ENCODE measurements around the gene F12. TPM values are rescaled to one million over a fixed set of nuclear protein-coding genes. Genes with fewer than 3 reads are reported as not detected.

The F12 gene
- total and polyA plus RNA-seq, 2 experiments from 2014 or later = 0.43 to 1.8 TPM

DNA sequence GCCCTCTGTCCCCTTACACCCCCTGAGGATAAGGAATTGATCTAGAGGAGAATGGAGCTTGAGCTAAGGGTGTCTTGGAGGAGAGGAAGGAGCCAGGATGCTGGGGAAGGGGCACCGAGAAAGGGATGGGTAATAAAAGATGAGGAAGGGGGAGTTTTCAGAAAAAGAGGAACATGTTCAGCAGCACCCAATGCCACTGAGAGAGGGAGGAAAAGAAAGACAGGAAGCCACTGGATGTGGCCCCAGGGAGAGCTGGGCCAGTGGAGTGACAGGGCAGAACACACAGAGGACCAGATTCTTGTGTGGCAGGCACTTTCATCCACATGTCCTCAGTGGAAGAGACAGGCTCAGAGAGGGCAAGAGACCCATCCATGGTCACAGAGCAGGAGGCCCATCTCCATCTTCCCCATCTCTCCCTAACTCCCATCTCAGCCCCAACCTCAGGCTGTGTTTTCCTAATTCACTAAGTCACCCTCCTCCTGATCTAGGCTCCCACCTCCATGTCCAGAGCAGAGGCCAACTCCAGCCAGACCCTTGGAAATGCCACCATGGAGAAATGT lies 16.1 kb downstream of the F12 start:
- H4K20me1 ChIP-seq (ENCODE audit: insufficient read depth) = no peaks in the 10 kb centered on the region
- DNase-seq = no peak
- no peaks in the 10 kb centered on the region for H3K79me2 ChIP-seq (ENCODE audit: insufficient read depth)
- H3K36me3 ChIP-seq (ENCODE audit: low read depth) = no peaks in the 10 kb centered on the region
- H3K9me2 ChIP-seq (ENCODE audit: insufficient read depth) = no peaks in the 10 kb centered on the region
- H3K9me3 ChIP-seq (ENCODE audit: low read depth) = no peaks in the 10 kb centered on the region
- peaks cover 15% of the 10 kb centered on the region for H3K4me1 ChIP-seq (ENCODE audit: insufficient read depth)
- H3K4me2 ChIP-seq (ENCODE audit: unreplicated experiment) = no peak overlapping the region
- 73 to 96% methylated on average over 1 of the region's 1 CpG for WGBS, 2 experiments (ENCODE audit: low coverage in 1 of 2, low lambda C conversion rate in 2 of 2, missing lambda C conversion rate in 2 of 2)
- in situ Hi-C loops (cut with MboI) = loop anchor here (10.0 kb wide), 1 partner anchor 62 kb away; no protein-coding TSS in a partner anchor
- H3K9ac ChIP-seq = no peak overlapping the region
- H3K27me3 ChIP-seq (replicated peaks; ENCODE audit: insufficient read depth) = 0 out of 2 replicates have a peak, but pooled peaks cover 4% of the 10 kb centered on the region
- no peak overlapping the region for H3K4me3 ChIP-seq
- no peak overlapping the region for H3K27ac ChIP-seq
- TF ChIP-seq EZH2phosphoT487 (IDR thresholded peaks at IDR 0.05; ENCODE audit: insufficient read depth, low read depth) (no peak), EZH2 (IDR thresholded peaks at IDR 0.05; ENCODE audit: insufficient read depth, poor library complexity, severe bottlenecking) (no peak)
- H2AFZ ChIP-seq = no peak overlapping the region
- H3F3A ChIP-seq (ENCODE audit: insufficient read depth) = peaks cover 19% of the 10 kb centered on the region

DNA sequence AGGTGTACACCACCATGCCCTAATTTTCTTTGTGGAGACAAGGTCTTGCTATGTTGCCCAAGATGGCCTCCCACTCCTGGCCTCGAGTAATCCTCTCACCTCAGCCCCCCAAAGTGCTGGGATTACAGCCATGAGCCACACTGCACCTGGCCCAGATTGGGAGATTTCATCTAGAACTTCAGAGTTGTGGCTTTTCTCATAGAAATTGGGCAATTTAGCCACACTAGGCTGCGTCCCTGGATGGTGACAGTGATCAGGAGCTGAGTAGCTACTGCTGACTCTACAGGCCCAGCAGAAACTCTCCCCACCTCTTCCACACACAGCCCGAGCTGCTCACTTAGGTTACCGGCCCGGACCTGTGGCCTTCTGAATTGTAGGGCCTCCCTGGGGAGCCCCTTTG lies 16.6 kb downstream of the F12 start:
- H3F3A ChIP-seq (ENCODE audit: insufficient read depth) = peaks cover 23% of the 10 kb centered on the region
- no peaks in the 10 kb centered on the region for H3K9me2 ChIP-seq (ENCODE audit: insufficient read depth)
- no peak for DNase-seq
- H4K20me1 ChIP-seq (ENCODE audit: insufficient read depth) = no peaks in the 10 kb centered on the region
- TF ChIP-seq EZH2phosphoT487 (IDR thresholded peaks at IDR 0.05; ENCODE audit: insufficient read depth, low read depth) (no peak), EZH2 (IDR thresholded peaks at IDR 0.05; ENCODE audit: insufficient read depth, poor library complexity, severe bottlenecking) (no peak)
- no peak overlapping the region for H3K4me3 ChIP-seq
- no peak overlapping the region for H3K9ac ChIP-seq
- no peak overlapping the region for H3K27ac ChIP-seq
- H2AFZ ChIP-seq = no peak overlapping the region
- no peaks in the 10 kb centered on the region for H3K27me3 ChIP-seq (replicated peaks; ENCODE audit: insufficient read depth)
- 66 to 69% methylated on average over 5 of the region's 5 CpGs for WGBS, 2 experiments (ENCODE audit: low coverage in 1 of 2, low lambda C conversion rate in 2 of 2, missing lambda C conversion rate in 2 of 2)
- no peak overlapping the region for H3K4me2 ChIP-seq (ENCODE audit: unreplicated experiment)
- in situ Hi-C loops (cut with MboI) = loop anchor here (10.0 kb wide), 1 partner anchor 62 kb away; no protein-coding TSS in a partner anchor
- peaks cover 15% of the 10 kb centered on the region for H3K4me1 ChIP-seq (ENCODE audit: insufficient read depth)
- H3K36me3 ChIP-seq (ENCODE audit: low read depth) = no peaks in the 10 kb centered on the region
- no peaks in the 10 kb centered on the region for H3K79me2 ChIP-seq (ENCODE audit: insufficient read depth)
- H3K9me3 ChIP-seq (ENCODE audit: low read depth) = no peaks in the 10 kb centered on the region

DNA sequence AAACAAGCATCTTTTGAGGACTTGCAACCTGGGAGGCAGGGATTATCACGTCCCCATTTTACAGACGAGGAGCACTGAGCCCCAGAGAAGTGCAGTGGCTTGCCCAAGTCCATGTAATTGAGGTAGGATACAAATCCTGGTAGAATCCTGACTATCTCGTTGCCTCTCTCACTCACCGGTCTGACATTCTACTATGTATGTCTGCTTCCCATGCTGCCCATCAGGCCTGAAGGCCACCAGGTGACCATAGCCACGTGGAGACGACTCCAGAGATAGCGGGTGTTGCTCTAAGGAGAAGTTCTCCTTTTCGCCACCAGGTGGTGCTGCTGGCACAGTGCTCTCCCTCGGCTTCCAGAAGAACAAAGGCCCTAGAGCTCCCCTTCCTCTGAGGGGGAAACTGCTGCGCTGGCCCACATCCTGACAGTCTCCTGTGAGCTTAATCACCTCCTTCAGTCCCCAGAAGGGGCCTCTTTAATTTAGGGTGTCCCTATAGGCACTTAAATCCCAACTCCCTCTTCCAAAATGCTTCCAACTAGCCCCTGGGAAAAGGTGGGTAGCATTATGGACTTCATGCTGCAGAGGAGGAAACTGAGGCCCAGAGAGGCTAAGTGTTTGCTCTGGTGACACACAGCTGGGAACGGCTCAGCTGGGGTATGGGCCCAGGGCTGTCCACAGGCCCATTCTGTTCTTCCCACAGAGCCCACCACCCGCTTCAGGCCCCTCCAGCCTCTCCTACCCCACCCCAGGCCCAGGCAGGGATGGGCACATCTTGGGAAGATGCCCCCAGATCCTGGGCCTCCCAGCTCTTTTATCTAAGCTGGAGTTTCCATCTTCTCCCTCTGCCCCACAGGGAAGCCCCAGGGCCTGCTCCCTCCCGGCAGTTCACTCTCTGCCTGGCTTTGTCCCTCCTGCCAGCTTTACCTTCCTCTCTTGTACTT lies 18.7 kb downstream of the F12 start:
- Histone ChIP-seq H3F3A (ENCODE audit: insufficient read depth) (peaks cover 23% of the 10 kb centered on the region), H3K9ac (peak overlapping the region; percentile 62), H3K27ac (peak overlapping the region; percentile 82; the same call in 1 of the 2 replicates), H4K20me1 (ENCODE audit: insufficient read depth) (no peaks in the 10 kb centered on the region), H3K27me3 (replicated peaks; ENCODE audit: insufficient read depth) (no peaks in the 10 kb centered on the region), H3K36me3 (ENCODE audit: low read depth) (no peaks in the 10 kb centered on the region), H2AFZ (no peak overlapping the region), H3K4me2 (ENCODE audit: unreplicated experiment) (no peak overlapping the region), H3K4me3 (no peak overlapping the region), H3K9me3 (ENCODE audit: low read depth) (no peaks in the 10 kb centered on the region), H3K9me2 (ENCODE audit: insufficient read depth) (no peaks in the 10 kb centered on the region), H3K79me2 (ENCODE audit: insufficient read depth) (no peaks in the 10 kb centered on the region), H3K4me1 (ENCODE audit: insufficient read depth) (peaks cover 15% of the 10 kb centered on the region)
- no peak for TF ChIP-seq EZH2phosphoT487 (IDR thresholded peaks at IDR 0.05; ENCODE audit: insufficient read depth, low read depth)
- WGBS, 2 experiments (ENCODE audit: low coverage in 1 of 2, low lambda C conversion rate in 2 of 2, missing lambda C conversion rate in 2 of 2) = 16 to 17% methylated on average over 13 of the region's 13 CpGs
- in situ Hi-C loops (cut with MboI) = loop anchor here (10.0 kb wide), 1 partner anchor 64 kb away; no protein-coding TSS in a partner anchor
- peak; percentile 79 for DNase-seq

DNA sequence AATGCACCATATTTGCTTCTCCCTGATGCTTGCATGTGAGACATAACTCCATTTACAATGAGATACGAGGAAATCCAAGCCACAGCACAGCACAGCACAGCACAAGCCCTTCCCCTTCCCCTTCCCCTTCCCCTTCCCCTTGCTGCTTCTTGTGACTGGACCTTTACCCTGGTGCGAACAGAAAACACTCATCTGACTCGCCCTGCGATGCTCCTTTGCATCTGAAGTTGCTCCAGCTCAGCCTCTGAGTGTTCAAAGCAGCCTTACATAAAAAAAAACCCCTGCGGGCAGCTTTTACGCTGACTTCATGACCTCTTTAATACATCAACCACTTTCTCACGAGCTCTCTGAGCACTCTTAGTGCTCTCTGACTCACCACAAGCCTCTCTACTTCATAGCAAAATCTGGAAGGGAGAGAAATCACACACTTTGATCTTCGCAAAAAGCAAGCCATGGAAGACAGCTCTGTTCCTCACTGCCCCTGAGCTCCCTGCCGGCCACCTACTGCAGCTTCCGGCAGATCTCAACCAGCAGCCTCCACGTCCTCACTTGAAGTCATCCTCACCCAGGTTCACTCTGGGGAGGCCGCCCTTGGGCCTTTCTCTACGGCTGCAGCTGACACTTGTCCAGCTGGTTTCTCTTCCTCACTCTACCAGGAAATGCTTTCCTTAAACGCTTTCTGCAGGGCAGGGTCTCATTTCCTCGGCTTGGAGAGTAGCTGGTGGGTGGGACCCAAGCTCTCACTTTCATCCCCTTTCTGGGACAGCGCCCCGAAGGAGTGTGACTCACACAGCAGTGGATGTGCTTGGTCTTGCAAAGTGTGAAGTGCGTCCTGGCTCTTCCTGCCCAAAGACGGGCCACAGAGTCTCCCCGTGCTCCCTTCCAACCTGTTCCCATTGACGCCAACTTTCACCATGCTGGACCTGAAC lies 19.9 kb downstream of the F12 start:
- Histone ChIP-seq H3K27ac (peak overlapping the region; percentile 82), H4K20me1 (ENCODE audit: insufficient read depth) (no peaks in the 10 kb centered on the region), H3K9me3 (ENCODE audit: low read depth) (no peaks in the 10 kb centered on the region), H3F3A (ENCODE audit: insufficient read depth) (peaks cover 23% of the 10 kb centered on the region), H3K27me3 (replicated peaks; ENCODE audit: insufficient read depth) (peaks cover 9% of the 10 kb centered on the region; the same call in 1 of the 2 replicates), H2AFZ (0 out of 2 replicates have a peak overlapping the region, but pooled peaks have one; percentile 8), H3K9ac (peak overlapping the region; percentile 62), H3K36me3 (ENCODE audit: low read depth) (no peaks in the 10 kb centered on the region), H3K79me2 (ENCODE audit: insufficient read depth) (no peaks in the 10 kb centered on the region), H3K4me3 (peak overlapping the region; percentile 27; the same call in 1 of the 2 replicates), H3K4me2 (ENCODE audit: unreplicated experiment) (peak overlapping the region; percentile 68), H3K9me2 (ENCODE audit: insufficient read depth) (no peaks in the 10 kb centered on the region), H3K4me1 (ENCODE audit: insufficient read depth) (peaks cover 15% of the 10 kb centered on the region)
- TF ChIP-seq EZH2phosphoT487 (IDR thresholded peaks at IDR 0.05; ENCODE audit: insufficient read depth, low read depth) = no peak
- TF ChIP-seq EZH2 (IDR thresholded peaks at IDR 0.05; ENCODE audit: insufficient read depth, poor library complexity, severe bottlenecking) = no peak
- in situ Hi-C loops (cut with MboI) = loop anchor here (10.0 kb wide), 1 partner anchor 65 kb away; no protein-coding TSS in a partner anchor
- DNase-seq = peak; percentile 97
- WGBS, 2 experiments (ENCODE audit: low coverage in 1 of 2, low lambda C conversion rate in 2 of 2, missing lambda C conversion rate in 2 of 2) = 17 to 22% methylated on average over 21 of the region's 21 CpGs

All from GM23248 (cell line).